A673 (cell line): ENCODE results near the gene MYPN. TPM values are rescaled to one million over a fixed set of nuclear protein-coding genes. Genes with fewer than 3 reads are reported as not detected.
A peak's percentile ranks its signal among the peaks of the same experiment; 100 is the strongest.

ENCODE experiments used
- BruUV-seq: library from RNA; stranded (reverse); fragments of 400-500 nt; replicated peaks from 2 replicates; lab custom pipeline; 2021; lab: Mats Ljungman, UMichigan
- CTCF ChIA-PET: fragments of 300-600 bp; sonication (Branson Sonifier 250); formaldehyde crosslinking; loops from one replicate; lab custom pipeline; 2022; ENCODE audit warnings: antibody characterized with exemption; lab: Charles Lee
- POLR2A ChIA-PET: fragments of 300-600 bp; sonication (Branson Sonifier 250); formaldehyde crosslinking; loops from one replicate; lab custom pipeline; 2022; ENCODE audit warnings: antibody characterized with exemption; ENCODE audit not compliant: low non-redundant PET; lab: Charles Lee
- DNase-seq: peaks from one replicate; pipeline ENCODE4 v3.0.0-alpha.2; 2015; ENCODE audit warnings: low spot score
- H3K27ac ChIP-seq: fragments of 200-600 bp; sonication (generic); 2 replicates; pipeline ENCODE4 v1.5.1; 2016; ENCODE audit warnings: mixed run types, low read depth, mild to moderate bottlenecking, mixed read lengths, antibody characterized with exemption, low read length; ENCODE audit not compliant: poor library complexity, severe bottlenecking
- H3K27me3 ChIP-seq: fragments of 200-600 bp; sonication (generic); replicated peaks from 2 replicates; pipeline ENCODE4 v1.6.1; 2017; ENCODE audit warnings: mixed run types, low read depth, mild to moderate bottlenecking, mixed read lengths, antibody characterized with exemption, low read length; ENCODE audit not compliant: insufficient read depth, poor library complexity
- H3K36me3 ChIP-seq: fragments of 200-600 bp; sonication (generic); 2 replicates; pipeline ENCODE4 v1.6.1; 2016; ENCODE audit warnings: mixed run types, mild to moderate bottlenecking, mixed read lengths, antibody characterized with exemption, low read length; ENCODE audit not compliant: insufficient read depth, poor library complexity, severe bottlenecking
- H3K4me1 ChIP-seq: fragments of 200-600 bp; sonication (generic); 2 replicates; pipeline ENCODE4 v1.6.1; 2017; ENCODE audit warnings: mixed run types, mild to moderate bottlenecking, mixed read lengths, antibody characterized with exemption, low read length; ENCODE audit not compliant: insufficient read depth, poor library complexity, severe bottlenecking
- H3K4me3 ChIP-seq: fragments of 200-600 bp; sonication (generic); 2 replicates; pipeline ENCODE4 v1.5.1; 2016; ENCODE audit warnings: low read depth, mixed run types, mild to moderate bottlenecking, mixed read lengths, low read length; ENCODE audit not compliant: poor library complexity, severe bottlenecking
- H3K9me3 ChIP-seq: fragments of 200-600 bp; sonication (generic); 2 replicates; pipeline ENCODE4 v1.6.1; 2016; ENCODE audit warnings: mixed run types, low read depth, mild to moderate bottlenecking, mixed read lengths, antibody characterized with exemption, low read length; ENCODE audit not compliant: poor library complexity, severe bottlenecking
- EZH2 ChIP-seq: fragments of 200-600 bp; sonication (generic); IDR thresholded peaks from 2 replicates; pipeline ENCODE4 v1.6.1; 2017; ENCODE audit warnings: borderline replicate concordance, low read depth, mild to moderate bottlenecking, mixed read lengths, antibody characterized with exemption, low read length; ENCODE audit not compliant: poor library complexity, severe bottlenecking
- intact Hi-C: fragments of 100-400 bp; cut with micrococcal nuclease; formaldehyde crosslinking; loops from one replicate; pipeline ENCODE4 v1.10.0; 2022; ENCODE audit not compliant: unreplicated experiment
- total RNA-seq: library from RNA; stranded (reverse); gene quantifications from 2 replicates; pipeline ENCODE4 v1.2.3, GENCODE V29; 2021
- TF ChIP-seq, protein P1 (sequence below): fragments of 300-800, 200-600 bp; sonication (generic); conservative IDR thresholded peaks from 2 replicates; pipeline ENCODE4 v1.5.1; 2017; ENCODE audit warnings: low read depth, mild to moderate bottlenecking, antibody characterized with exemption, low read length, moderate library complexity, mixed read lengths

The MYPN gene
- total RNA-seq, 1 experiment from 2014 or later: 1.7 TPM

DNA sequence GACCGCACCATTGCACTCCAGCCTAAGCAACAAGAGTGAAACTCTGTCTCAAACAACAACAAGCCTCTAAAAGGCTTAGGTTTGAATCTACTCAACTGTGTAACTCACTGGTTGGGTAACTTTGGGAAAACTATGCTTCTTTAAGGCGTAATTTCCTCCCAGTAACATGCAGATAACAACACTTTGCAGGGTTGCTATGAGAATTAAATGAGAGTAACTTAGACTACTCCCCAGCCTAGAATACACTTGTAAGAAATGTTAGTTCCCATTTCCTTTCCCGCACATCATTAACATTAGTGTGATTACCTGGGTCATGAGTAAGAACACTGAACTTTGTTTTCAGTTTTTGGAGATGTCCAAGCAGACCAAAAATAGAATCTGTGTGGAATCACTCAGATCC lies 5.4 kb upstream of the MYPN start:
- intact Hi-C loops: no loop called here
- Histone ChIP-seq H3K27me3 (no peaks in the 10 kb centered on the region), H3K9me3 (no peaks in the 10 kb centered on the region), H3K36me3 (no peaks in the 10 kb centered on the region), H3K4me3 (no peak overlapping the region), H3K27ac (no peak overlapping the region), H3K4me1 (peaks cover 18% of the 10 kb centered on the region)
- ChIA-PET CTCF (no interaction called here), POLR2A (no interaction called here)
- DNase-seq: no peak
- no TSS peak for BruUV-seq
- TF ChIP-seq, protein P1, sequence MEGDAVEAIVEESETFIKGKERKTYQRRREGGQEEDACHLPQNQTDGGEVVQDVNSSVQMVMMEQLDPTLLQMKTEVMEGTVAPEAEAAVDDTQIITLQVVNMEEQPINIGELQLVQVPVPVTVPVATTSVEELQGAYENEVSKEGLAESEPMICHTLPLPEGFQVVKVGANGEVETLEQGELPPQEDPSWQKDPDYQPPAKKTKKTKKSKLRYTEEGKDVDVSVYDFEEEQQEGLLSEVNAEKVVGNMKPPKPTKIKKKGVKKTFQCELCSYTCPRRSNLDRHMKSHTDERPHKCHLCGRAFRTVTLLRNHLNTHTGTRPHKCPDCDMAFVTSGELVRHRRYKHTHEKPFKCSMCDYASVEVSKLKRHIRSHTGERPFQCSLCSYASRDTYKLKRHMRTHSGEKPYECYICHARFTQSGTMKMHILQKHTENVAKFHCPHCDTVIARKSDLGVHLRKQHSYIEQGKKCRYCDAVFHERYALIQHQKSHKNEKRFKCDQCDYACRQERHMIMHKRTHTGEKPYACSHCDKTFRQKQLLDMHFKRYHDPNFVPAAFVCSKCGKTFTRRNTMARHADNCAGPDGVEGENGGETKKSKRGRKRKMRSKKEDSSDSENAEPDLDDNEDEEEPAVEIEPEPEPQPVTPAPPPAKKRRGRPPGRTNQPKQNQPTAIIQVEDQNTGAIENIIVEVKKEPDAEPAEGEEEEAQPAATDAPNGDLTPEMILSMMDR: no peak
- TF ChIP-seq EZH2: no peak

DNA sequence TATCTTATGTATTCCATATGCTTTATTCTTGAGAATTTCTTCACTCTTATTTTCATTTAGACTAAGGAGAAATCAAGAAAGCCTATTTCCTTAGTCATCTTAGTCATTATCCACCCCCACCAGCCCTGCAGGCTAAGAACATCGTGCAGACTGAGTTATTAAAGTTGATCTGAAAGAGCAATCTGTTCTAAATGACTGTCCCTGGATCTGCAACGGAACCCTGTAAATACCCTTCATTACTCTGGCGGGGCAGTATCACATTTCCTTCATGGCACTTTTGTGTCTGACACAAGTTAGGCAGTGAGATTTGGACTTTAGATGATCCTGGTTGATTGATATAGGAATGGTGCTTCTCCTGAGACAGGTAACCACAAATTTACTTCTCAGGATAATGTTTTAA lies 3.5 kb upstream of the MYPN start:
- CTCF ChIA-PET: no interaction called here
- peak; percentile 84 for DNase-seq
- H3K27me3 ChIP-seq: no peaks in the 10 kb centered on the region
- POLR2A ChIA-PET: no interaction called here
- H3K4me1 ChIP-seq: peaks cover 16% of the 10 kb centered on the region
- no peaks in the 10 kb centered on the region for H3K36me3 ChIP-seq
- no TSS peak for BruUV-seq
- intact Hi-C loops: no loop called here
- TF ChIP-seq EZH2: no peak
- TF ChIP-seq, protein P1: no peak
- peak overlapping the region; percentile 18 for H3K27ac ChIP-seq
- H3K9me3 ChIP-seq: no peaks in the 10 kb centered on the region
- H3K4me3 ChIP-seq: peak overlapping the region; percentile 1

GRCh38 chr10:68106656-68107055 lies 2.6 kb upstream of the MYPN start:
- H3K9me3 ChIP-seq: no peaks in the 10 kb centered on the region
- intact Hi-C loops: no loop called here
- no TSS peak for BruUV-seq

More at GRCh38 chr10:68106656-68107055, 2.6 kb upstream of the MYPN start:
- ChIA-PET POLR2A (no interaction called here), CTCF (no interaction called here)
- TF ChIP-seq EZH2: no peak
- TF ChIP-seq, protein P1: no peak
- Histone ChIP-seq H3K27me3 (no peaks in the 10 kb centered on the region), H3K27ac (peak overlapping the region; percentile 18), H3K36me3 (no peaks in the 10 kb centered on the region), H3K4me3 (peak overlapping the region; percentile 2), H3K4me1 (peaks cover 16% of the 10 kb centered on the region)
- DNase-seq: peak; percentile 48
